BJ (cell line): ENCODE measurements around the gene PRPF8. TPM values are rescaled to one million over a fixed set of nuclear protein-coding genes. Genes with fewer than 3 reads are reported as not detected.

Experiments
- CTCF ChIA-PET: fragments of 350-600 bp; formaldehyde crosslinking; extraction: SDS; loops from one replicate; lab custom pipeline; 2021; ENCODE audit warnings: antibody characterized with exemption, inconsistent platforms; lab: Yijun Ruan, JAX
- POLR2A ChIA-PET: fragments of 300-600 bp; sonication (Branson Sonifier 250); formaldehyde crosslinking; extraction: SDS; loops from one replicate; lab custom pipeline; 2021; ENCODE audit warnings: antibody characterized with exemption; lab: Charles Lee
- DNase-seq: peaks from one replicate; pipeline ENCODE4 v3.0.0-alpha.2; 2011; ENCODE audit warnings: low read depth
- H3K27me3 ChIP-seq: 2 replicates; pipeline ENCODE4 v1.6.0; 2011; ENCODE audit warnings: low read length; ENCODE audit not compliant: control insufficient read depth, insufficient read depth
- H3K36me3 ChIP-seq: 2 replicates; pipeline ENCODE4 v1.5.1; 2011; ENCODE audit warnings: low read length; ENCODE audit not compliant: control insufficient read depth, insufficient read depth
- H3K4me3 ChIP-seq: 2 replicates; pipeline ENCODE4 v1.5.1; 2011; ENCODE audit warnings: low read depth, mild to moderate bottlenecking, control low read depth, low read length
- polyA plus RNA-seq: library from polyadenylated mRNA; depleted of rRNA; stranded (reverse); fragments of >200 nt; gene quantifications from 2 replicates; pipeline ENCODE4 v1.2.3, GENCODE V29; 2011
- TF ChIP-seq, protein P1 (sequence below): IDR thresholded peaks from 2 replicates; pipeline ENCODE4 v1.5.1; 2011; ENCODE audit warnings: low read depth, mild to moderate bottlenecking, control low read depth, inconsistent platforms, low read length, moderate library complexity; ENCODE audit not compliant: insufficient read depth

PRPF8 gene
- polyA plus RNA-seq, 1 experiment: 194 TPM

GRCh38 chr17:1628856-1629503 lies 55.7 kb downstream of the PRPF8 start:
- Histone ChIP-seq H3K4me3 (peak overlapping the region; percentile 74), H3K27me3 (no peaks in the 10 kb centered on the region; the same call in 1 of the 2 replicates), H3K36me3 (no peaks in the 10 kb centered on the region)
- TF ChIP-seq, protein P1, sequence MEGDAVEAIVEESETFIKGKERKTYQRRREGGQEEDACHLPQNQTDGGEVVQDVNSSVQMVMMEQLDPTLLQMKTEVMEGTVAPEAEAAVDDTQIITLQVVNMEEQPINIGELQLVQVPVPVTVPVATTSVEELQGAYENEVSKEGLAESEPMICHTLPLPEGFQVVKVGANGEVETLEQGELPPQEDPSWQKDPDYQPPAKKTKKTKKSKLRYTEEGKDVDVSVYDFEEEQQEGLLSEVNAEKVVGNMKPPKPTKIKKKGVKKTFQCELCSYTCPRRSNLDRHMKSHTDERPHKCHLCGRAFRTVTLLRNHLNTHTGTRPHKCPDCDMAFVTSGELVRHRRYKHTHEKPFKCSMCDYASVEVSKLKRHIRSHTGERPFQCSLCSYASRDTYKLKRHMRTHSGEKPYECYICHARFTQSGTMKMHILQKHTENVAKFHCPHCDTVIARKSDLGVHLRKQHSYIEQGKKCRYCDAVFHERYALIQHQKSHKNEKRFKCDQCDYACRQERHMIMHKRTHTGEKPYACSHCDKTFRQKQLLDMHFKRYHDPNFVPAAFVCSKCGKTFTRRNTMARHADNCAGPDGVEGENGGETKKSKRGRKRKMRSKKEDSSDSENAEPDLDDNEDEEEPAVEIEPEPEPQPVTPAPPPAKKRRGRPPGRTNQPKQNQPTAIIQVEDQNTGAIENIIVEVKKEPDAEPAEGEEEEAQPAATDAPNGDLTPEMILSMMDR: no peak
- ChIA-PET CTCF (interaction anchor here (0.7 to 3.7 kb wide), 16 partner anchors 11 to 350 kb away, joined by 3 to 64 read pairs (median 5); partner anchors contain the start of genes RILP and TRARG1), POLR2A (no interaction called here)
- peak; percentile 56 for DNase-seq

DNA sequence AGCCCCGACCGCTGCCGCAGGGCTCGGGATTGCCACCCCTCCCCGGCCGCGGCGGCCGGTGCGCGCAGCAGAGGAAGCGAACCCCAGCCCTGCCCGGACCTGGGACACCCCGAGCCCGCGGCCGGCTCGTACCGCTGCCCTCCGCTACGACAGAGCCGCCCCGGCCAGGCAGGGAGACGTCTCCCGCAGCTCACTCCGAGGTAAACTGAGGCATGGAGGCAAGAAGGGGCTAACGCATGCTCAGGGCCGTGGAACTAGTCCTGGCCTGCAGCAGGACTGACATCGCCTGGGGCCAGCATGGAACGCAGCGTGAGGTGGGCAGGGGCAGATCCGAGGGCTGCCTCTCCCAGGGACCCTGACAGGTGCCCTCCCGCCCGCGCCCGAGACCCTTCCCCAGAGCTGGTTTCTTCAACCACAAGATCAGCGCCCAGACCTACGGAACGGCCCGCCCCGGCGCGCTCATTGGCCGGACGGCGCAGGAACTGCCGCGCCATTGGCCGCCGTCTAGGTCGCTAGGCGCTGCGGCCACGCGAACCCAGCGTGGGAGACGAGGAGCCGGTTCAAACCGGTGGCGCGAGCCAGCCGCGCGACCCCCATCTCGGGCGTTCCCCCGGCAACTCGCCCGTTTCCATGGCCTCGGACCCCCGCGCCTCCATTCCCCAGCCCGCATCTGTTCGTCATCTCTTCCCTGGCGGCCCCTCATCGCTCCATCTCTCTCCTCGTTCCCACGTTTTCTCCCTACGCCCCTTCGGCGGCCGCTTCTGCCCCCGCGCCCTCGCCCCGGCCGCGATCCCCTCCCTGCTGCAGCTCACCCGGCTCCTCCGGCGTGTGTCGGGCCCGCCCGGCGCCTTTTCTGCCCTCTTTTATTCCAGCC lies 56.4 kb downstream of the PRPF8 start, which contains the start of gene SLC43A2:
Gene SLC43A2 (minus strand): TSS at position 853 of the 874 bp plus-strand sequence. CDS start 960 bp downstream, outside the sequence.
- POLR2A ChIA-PET: interaction anchor here (0.6 kb wide), 1 partner anchor 201 kb away, joined by 9 read pairs; the partner anchor contains the start of genes RPA1 and SMYD4

GRCh38 chr17:1627182-1627981 lies 57.3 kb downstream of the PRPF8 start:
- ChIA-PET CTCF (interaction anchor here (0.6 to 2.5 kb wide), 6 partner anchors 21 to 109 kb away, joined by 3 to 9 read pairs (median 3); no protein-coding TSS in a partner anchor), POLR2A (interaction anchor here (0.6 kb wide), 1 partner anchor 202 kb away, joined by 9 read pairs; the partner anchor contains the start of genes RPA1 and SMYD4)
- H3K4me3 ChIP-seq: peak overlapping the region; percentile 74
- no peak for DNase-seq
- no peaks in the 10 kb centered on the region for H3K36me3 ChIP-seq
- no peaks in the 10 kb centered on the region; the same call in 1 of the 2 replicates for H3K27me3 ChIP-seq
- TF ChIP-seq, protein P1: no peak

More for the DNA sequence above, 56.4 kb downstream of the PRPF8 start, which contains the start of gene SLC43A2:
- Histone ChIP-seq H3K27me3 (no peaks in the 10 kb centered on the region; the same call in 1 of the 2 replicates), H3K36me3 (no peaks in the 10 kb centered on the region), H3K4me3 (peak within 1 kb of the TSS; percentile 74)
- CTCF ChIA-PET: interaction anchor here (0.8 to 2.9 kb wide), 11 partner anchors 10 to 63 kb away, joined by 3 to 64 read pairs (median 4); no protein-coding TSS in a partner anchor
- no peak for DNase-seq
- TF ChIP-seq, protein P1: no peak

- no peaks in the 10 kb centered on the region; the same call in 1 of the 2 replicates for H3K27me3 ChIP-seq
- CTCF ChIA-PET: interaction anchor here (0.6 to 2.5 kb wide), 3 partner anchors 23 to 52 kb away, joined by 3 to 9 read pairs (median 3); no protein-coding TSS in a partner anchor
- TF ChIP-seq, protein P1: no peak
- no peak for DNase-seq
- POLR2A ChIA-PET: no interaction called here
- H3K4me3 ChIP-seq: no peak overlapping the region
- H3K36me3 ChIP-seq: no peaks in the 10 kb centered on the region
These were observed 58.3 kb downstream of the PRPF8 start for GRCh38 chr17:1626333-1626732.
